IPS-NIHi11 (cell line): Measurements from ENCODE around the gene NDRG2.

ENCODE experiments used
- DNase-seq: peaks from one replicate; pipeline ENCODE4 v3.0.0; 2012; ENCODE audit warnings: mixed read lengths, low spot score

The NDRG2 gene

GRCh38 chr14:20970647-20970982, 54.2 kb downstream of the NDRG2 start:
- DNase-seq = no peak

GRCh38 chr14:20969336-20969735, 55.5 kb downstream of the NDRG2 start:
- DNase-seq = no peak
